ENCODE measurements around the gene ZNF425.
A peak's percentile ranks its signal among the peaks of the same experiment; 100 is the strongest.
"Not testable (repeated sequence)": the region's sequence is repeated elsewhere in the genome, so short reads cannot be mapped to it uniquely, and the experiment has no call there.

ZNF425 gene, protein sequence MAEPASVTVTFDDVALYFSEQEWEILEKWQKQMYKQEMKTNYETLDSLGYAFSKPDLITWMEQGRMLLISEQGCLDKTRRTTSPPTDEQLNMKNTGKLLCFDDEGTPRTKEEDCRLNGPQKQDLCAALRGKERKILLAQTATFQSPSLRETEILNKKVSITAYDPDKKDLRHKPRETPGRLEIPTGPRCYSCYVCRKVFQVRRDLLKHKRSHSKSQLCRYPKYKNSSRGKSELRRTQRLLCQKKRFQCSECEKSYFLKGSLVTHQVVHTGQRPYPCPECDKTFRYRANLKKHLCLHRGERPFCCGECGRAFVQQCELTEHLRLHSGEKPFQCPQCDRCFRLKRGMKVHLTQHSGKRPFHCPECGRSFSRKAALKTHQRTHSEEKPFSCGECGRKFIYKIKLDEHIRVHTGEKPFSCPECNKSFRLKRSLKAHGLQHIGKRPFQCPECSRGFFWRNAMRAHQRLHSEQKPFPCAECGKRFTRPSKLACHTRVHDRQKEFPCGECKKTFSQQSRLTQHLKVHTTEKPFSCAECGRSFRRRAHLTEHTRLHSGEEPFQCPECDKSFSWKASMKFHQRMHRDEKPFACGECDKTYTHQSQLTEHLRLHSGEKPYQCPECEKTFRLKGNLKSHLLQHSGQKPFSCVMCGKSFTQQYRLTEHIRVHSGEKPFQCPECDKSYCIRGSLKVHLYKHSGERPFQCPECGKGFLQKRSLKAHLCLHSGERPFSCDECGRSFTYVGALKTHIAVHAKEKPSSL

DNA sequence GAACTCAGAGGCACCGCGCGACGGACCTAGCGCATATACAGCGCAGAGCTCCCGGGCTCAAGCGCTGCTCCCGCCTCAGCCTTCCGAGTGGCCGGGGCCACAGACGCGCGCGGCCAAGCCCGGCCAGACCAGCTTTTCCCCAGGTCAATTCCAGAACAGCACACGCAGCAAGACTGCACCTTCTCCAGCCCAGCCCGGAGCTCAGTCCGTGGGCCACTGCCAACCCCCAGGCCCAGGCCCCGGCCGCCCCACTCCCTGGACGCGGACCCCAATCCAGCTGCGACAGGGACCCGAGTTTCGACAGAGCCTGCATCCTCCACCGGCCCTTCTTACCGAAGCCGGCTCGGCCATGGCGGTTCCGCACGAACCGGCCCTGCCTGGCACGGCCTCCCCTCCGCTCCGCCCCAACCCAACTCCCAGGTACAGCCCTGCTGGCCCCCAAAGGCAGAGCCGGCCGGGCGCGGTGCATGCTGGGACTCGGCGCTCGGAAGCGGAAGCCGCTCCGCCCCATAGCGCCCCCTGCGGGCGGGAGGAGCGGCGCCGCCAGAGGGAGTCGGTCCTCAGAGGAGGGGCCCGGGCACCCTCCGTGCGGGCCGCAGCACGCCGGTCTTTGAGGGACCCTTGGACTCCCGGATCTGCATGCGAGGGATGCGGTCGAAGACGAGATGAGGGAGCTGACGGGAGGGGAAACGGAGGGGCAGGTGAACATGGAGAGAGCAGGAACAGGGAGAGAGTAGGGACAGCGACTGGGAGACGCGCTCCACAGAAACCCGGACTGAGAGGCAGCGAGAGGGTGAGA lies at the start of gene ZNF425:
Gene ZNF425, minus strand, starts transcription at position 462 of the 799 bp plus-strand sequence. Its CDS starts 111 bp downstream, at position 351.
- DNase-seq (ENCODE audit: low read depth in 2 of 2): peak; percentile 76 to 77

DNA sequence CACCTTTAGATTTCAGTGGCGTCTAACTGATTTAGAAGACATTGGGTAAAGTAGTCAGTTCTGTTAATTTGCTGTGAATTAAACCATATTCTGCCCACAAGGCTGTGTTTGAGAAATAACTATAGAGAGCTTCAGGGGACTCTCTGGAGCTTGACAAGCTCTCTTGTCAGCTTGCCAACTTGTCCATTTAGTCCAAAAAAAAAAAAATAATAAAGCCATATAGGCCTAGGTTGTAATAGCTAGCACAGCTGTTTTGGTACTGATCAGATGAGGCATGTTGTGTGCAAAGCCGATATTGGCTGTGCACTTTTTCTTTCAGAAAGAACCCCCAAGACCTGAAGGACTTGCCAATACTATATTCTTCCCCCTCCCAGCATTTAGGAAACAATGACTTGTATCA lies 49.0 kb upstream of the ZNF425 start:
- no peak for DNase-seq (ENCODE audit: low read depth in 2 of 2)

DNA sequence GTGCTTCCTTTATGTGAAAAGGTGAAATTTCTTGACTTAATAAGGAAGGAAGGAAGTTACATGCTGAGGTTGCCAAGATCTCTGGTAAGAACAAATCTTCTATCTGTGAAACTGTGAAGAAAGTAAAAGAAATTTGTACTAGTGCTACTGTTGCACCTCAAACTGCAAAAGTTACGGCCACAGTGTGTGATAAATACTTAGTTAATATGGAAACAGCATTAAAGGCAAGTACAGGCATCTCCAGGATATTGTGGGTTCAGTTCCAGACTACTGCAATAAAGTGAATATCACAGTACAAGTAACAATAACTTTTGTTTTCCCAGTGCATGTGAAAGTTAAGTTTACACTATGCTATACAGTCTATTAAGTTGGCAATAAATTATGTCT lies 46.4 kb upstream of the ZNF425 start:
- DNase-seq (ENCODE audit: low read depth in 2 of 2): no peak

DNA sequence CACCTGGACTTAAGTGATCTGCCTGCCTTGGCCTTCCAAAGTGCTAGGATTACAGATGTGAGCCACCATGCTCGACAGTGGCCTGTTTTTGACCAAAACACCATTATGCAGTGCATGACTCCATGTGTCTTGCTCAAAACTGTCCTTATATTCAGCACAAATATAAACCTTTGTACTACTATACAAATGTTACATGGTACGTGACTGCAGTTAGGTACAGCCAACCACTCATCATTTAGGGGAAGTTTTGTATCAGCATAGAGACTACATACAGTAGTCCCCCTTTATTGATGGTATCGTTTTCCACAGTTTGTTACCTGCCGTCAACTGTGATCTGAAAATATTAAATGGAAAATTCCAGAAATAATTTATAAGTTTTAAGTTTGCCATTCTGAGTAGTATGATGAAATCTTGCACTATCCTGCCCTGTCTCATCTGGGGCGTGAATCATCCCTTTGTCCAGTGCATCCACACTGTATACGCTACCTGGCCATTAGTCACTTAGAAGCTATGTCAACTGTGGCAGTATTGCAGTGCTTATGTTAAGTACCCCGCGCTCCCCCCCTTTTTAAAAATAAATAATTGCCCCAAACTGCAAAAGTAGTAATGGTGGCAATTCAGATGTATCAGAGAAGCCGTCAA lies 45.9 kb upstream of the ZNF425 start:
- DNase-seq (ENCODE audit: low read depth in 2 of 2): no peak

DNA sequence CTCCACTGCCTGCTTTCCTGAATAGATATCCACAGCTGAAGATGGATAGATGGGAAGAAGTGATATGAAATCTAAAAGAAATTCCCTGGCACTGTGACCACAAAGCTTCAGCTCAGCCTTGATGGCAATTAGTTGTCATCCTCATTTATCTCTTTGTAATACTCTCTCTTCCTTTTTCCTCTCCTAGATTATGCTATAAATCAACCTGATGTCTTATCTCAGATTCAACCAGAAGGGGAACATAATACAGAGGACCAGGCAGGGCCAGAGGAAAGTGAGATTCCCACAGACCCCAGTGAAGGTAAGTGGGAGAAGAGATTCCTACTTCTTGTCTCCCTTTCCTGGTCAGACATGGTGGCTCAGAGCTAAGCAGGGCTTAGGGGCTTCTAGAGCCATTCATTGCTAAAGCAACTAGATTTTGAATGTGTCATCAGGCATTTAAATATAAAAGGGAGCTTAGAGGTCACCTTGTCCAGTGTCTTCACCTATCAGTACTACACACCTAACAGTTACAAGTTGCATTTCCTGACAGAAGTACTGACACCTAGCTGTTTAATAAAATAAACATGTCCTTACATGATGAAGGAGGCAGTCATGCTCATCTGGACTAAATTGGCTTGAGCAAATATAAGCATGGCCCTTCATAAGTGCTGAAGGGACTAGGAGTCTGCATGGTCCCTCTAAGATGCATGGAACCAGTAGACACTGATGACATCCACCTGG lies 40.7 kb upstream of the ZNF425 start:
- DNase-seq (ENCODE audit: low read depth in 2 of 2): no peak

DNA sequence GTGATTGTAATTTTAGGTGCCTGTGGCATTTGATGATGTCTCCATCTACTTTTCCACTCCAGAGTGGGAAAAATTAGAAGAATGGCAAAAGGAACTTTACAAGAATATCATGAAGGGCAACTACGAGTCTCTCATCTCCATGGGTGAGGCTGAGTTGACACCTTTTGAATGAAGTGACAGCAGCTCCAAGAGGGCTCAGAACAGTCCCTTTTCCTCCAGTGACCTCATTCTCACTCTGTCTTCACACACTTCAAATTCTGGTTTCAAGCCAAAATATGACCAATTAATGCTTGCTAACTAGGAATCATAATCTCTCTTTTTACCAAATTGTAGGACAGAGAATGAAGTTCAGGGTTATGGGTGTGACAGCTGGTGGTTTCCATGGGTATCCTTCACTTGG lies 40.0 kb upstream of the ZNF425 start:
- no peak for DNase-seq (ENCODE audit: low read depth in 2 of 2)

DNA sequence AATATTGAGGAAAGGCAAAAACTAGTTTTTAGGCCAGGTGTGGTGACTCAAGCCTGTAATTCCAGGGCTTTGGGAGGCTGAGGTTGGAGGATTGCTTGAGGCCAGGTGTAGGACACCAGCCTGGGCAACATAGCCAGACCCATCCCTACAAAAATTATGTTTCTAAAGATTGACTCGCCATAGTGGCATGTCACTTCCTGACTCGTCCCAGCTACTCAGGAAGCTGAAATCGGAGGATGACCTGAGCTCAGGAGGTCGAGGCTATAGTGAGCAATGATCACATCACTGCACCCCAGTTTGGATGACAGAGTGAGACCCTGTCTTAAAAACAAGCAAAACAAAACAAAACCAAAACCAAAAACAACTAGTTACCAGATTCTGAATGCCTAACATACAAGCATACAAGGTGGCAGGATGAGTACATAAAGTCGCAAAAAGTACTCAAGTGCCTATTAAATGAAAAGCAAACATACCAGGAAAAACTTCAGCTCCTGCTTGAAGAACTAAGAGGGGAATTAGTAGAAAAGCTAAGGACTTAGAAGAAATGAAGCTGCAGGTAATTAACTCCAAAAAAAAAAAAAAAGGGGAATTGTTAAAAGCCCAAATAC lies 35.2 kb upstream of the ZNF425 start:
- DNase-seq (ENCODE audit: low read depth in 2 of 2): no peak

DNA sequence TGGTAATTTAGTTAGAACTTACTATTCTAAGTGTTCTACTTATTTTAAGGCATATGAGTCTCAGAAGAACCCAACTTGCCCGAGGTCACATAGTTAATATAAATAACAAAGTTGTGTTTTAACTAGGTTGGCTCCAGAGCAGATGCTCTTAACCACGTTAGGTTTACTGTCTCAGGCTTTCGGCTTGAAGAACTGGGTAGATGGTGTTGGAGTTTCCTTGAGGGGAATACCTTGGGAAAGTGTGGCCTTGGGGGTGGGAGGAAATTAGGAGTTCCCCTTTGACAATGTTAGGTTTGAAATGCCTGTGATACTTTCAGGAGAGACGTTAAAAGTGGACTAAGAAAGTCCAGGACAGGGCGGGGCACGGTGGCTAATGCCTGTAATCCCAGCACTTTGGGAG lies 30.8 kb upstream of the ZNF425 start:
- DNase-seq (ENCODE audit: low read depth in 2 of 2): no peak

DNA sequence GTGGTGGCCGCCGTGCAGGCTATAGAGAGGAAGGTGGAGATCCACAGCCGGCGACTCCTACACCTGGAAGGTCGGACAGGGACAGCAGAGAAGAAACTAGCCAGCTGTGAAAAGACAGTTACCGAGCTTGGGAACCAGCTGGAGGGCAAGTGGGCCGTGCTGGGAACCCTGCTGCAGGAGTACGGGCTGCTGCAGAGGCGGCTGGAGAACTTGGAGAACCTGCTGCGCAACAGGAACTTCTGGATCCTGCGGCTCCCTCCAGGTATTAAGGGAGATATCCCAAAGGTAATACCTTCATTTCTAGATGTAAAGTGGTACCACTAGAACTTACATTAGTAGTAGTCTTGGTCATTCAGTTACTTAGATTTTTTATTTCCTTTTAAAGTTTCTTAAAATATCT lies 27.9 kb upstream of the ZNF425 start:
- DNase-seq (ENCODE audit: low read depth in 2 of 2): no peak

DNA sequence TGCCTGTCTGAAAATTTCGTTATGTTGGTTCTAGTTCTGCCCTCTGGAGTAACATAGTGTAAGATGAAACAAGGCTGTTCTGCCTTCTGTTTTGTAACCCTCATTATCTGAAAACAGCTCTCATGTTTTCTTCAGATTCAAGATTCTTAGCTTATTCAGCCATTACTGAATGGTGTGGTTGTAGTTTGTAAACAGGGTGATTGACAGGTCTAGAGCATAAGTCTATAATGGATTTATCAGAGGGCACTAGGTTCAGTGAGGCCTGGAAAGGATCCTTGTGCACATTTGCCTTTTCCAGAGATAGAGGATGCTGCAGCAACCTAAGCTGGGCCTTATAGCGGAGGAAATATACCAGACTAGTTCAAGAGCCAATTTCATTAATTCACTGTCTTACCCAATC lies 27.2 kb upstream of the ZNF425 start:
- DNase-seq (ENCODE audit: low read depth in 2 of 2): no peak

DNA sequence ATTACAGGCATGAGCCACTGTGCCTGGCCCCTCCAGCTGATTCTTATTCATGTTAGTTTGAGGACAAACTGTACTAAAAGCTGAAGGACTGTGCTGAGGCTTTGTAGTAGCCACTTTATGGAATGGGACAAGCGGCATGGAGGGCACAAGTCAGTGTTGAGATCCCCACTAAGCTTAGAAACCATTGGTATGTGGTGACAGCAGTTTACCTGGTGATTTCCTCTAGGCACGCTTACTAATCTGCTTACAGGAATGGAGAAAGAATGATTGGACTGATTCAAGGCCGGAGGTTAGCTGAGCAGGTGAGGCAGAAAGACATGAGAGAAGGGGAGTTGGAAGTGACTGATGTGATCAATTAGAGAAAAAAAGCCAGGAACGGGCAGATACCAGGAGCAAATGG lies 24.9 kb upstream of the ZNF425 start:
- DNase-seq (ENCODE audit: low read depth in 2 of 2): no peak

DNA sequence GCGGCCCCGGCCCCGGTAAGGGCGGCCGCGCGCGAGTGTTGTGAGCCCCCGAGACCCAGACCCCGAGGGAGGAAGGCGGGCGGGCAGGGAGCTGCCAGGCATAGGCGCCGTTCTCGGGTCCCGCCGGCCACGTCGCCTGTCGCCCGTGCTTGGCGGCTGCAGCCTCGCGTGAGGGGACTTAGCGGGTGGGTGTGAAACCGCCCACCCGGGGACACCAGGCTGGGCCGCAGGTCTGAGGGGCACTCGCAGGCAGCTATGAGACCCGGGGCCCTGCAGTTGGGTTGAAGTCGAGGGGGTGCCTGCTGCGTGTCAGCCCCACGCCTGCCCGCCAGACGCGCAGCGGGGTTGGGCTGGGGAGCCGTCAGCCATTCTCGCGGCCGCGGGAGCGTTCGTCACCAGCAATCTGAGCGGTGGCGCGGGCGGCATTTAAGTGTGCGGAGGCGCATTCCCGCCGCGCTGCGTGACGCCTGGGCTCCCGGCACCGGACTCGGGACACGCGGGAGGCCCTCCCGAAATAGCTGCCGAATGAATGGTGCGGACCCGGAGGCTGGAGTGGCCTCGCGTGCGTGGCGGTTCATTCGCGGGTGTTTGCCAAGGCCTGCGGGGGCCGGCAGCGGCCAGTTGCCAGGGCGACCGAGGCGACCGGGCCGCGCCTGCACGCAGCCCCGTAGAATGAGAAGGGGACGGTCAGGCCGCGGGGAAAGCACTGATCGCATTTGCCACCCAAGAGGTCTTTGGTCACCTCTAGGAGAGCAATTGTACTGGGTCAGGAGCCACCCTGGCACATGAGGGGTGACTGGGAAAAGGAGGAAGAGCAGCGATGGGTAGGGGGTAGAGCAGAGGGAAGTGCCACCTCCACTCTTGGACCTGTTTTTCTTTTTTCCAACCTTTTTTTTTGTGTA lies 21.9 kb upstream of the ZNF425 start:
- no peak for DNase-seq (ENCODE audit: low read depth in 2 of 2)

DNA sequence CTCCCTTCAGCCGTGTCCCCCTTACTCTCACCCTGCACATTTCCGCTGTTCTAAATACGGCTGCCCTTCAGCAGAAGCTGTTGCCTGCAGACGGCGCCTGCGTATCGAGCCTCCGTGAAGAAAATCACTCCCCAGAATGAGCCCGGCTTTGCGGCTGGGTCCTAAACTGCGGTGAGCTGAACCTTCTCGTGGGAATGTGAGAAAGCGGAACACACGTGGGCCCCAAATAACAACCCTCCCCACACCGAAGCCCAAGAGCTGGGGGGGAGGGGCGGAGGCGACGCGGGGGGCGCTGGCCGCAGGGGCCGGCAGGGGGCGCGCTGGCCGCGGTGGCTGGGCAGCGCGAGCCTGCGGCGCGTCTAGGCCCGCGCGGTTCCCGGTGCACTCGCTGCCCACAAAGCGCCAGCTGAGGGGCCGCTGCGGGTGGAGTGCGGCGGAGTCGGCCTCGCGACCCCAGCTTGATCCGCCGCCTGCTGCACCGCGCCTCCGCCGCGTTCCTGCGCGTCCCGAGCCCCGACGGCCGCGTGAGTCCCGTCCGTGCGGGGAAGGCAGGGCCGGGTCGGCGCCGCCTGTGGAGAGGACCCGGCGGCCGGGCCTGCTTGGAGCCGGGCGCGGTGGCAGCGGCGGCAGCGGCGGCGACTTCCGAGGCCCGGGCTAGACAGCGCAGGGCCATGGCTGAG lies 21.1 kb upstream of the ZNF425 start, which contains the start of gene ZNF398:
Gene ZNF398, plus strand, starts transcription at position 382 of the 680 bp plus-strand sequence. Its CDS starts 290 bp downstream, at position 672.
- peak; percentile 36 to 49 for DNase-seq (ENCODE audit: low read depth in 2 of 2)

DNA sequence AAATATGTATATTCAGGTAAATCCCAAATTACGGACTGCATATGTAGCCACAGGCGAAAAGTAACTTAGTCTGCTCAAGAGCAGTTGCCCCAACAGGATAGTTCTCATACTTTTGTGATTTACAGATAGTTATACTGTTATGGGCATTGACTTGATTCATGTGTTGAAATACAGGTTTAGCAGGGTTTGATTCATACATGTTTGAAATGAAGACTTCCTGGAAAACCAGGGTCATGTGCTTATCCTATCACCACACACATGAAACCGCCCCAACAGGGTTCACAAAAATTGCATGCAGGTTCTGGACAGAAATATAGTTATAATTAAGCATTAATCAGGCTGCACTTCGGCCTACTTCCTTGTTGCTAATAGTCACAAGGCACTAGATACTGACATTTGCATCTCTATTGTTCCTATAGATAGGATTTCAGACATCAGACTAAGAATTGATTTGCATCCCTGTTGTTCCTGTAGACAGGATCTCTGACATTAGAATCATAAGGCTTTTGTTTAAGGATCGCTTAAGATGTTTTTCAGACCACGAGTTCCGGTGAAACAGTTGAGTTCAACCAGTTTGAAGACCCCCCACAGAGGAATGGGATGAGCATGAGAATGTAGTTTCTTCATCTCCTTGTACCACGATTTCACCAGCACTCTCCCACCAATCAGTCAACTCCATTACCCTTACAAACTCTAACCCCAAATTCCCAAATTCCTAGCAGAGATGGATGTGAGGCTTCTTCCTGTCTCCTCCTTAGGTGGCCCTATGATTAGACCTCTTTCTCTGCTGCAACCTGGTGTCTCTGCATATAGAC lies 19.1 kb upstream of the ZNF425 start:
- no peak for DNase-seq (ENCODE audit: low read depth in 2 of 2)

DNA sequence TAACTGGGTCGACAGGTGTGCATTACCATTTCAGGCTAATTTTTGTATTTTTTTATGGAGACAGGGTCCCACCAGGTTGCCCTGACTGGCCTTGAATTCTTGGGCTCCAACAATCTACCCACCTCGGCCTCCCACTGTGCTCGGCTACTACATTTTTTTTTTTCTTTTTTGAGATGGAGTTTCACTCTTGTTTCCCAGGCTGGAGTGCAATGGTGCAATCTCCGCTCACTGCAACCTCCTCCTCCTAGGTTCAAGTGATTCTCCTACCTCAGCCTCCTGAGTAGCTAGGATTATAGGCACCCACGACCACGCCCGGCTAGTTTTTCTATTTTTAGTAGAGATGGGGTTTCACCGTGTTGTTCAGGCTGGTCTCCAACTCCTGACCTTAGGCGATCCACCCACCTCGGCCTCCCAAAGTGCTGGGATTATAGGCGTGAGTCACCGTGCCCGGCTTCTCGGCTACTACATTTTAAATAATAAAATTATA lies 18.4 kb upstream of the ZNF425 start:
- DNase-seq (ENCODE audit: low read depth in 2 of 2): not testable (repeated sequence)

DNA sequence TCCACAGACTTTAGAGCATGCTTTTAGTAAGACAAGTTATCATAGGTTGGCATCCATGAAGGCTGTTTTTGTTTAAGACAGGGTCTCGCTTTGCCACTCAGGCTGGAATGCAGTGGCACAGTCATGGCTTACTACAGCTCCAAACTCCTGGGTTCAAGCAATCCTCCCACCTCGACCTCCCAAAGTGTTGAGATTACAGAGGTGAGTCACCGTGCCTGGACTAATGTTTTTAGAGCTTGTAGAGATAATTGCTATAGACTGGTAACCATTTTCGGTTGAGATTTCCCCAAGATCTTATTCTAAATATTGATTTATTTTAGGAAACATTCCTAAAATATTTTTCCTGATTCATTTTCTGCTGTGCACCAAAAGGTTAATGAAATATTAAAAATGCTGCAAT lies 15.8 kb upstream of the ZNF425 start:
- DNase-seq (ENCODE audit: low read depth in 2 of 2): no peak

DNA sequence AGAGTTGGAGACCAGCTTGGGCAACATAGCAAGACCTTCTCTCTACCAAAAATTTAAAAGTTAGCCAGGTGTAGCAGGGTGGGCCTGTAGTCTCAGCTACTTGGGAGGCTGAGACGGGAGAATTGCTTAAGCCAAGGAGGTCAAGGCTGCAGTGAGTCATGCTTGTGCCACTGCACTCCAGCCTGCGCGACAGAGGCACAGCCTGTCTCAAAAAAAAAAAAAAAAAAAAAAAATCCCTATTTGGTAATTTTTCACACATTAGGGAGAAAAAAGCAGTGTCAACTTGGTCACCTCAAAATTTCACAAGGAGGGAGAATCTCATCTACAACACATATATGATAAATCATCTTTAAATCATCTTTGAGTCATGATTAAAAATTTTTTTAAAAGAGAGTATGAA lies 14.7 kb upstream of the ZNF425 start:
- no peak for DNase-seq (ENCODE audit: low read depth in 2 of 2)

DNA sequence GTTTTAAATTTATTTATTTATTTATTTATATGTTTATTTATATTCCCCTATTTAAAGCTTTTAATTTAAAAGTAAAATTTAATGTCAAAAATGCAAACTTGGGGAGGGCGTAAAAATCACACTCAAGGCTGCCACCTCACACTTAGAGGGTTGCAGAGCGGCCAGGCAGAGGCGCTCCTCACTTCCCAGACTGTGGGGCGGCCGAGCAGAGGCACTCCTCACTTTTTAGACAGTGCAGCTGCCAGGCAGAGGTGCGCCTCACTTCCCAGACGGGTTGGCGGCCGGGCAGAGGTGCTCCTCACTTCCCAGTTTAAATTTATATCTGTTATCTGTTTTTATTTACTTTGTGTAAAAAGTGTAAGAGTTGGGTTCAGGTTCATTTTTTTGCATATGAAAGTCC lies 10.0 kb upstream of the ZNF425 start:
- DNase-seq (ENCODE audit: low read depth in 2 of 2): no peak

Measured in fibroblast of skin of left biceps (primary cell).